ENCODE measurements around the gene PDZRN4. TPM values are rescaled to one million over a fixed set of nuclear protein-coding genes. Genes with fewer than 3 reads are reported as not detected.
A peak's percentile ranks its signal among the peaks of the same experiment; 100 is the strongest.

Gene PDZRN4
- total and polyA plus RNA-seq, 2 experiments from 2014 or later, result 0.90 TPM; not detected in 1

DNA sequence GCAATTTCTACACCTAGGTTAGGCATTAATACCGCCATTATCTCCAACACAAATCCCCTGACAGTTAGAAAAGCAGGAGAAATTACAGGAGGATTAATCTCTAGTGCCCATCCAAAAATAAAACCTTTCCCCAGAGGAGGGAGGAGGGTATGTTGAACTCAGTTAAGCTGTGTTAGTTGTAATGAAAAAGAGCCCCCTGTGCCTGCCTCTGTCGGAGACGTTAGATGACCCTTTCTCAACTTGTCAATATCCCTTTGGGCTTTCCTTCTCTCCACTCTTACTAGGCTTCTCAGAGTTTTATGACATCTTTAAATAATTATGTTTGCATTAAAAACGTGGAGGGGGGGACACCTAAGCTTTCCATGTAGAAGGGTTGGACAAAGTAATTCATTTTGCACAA, 278.2 kb downstream of the PDZRN4 start:
- H3F3A ChIP-seq (replicated peaks; ENCODE audit: low read depth), result no peaks in the 10 kb centered on the region
- peak overlapping the region; percentile 33 for H3K4me2 ChIP-seq
- no peaks in the 10 kb centered on the region for H3K9me2 ChIP-seq (ENCODE audit: insufficient read depth)
- H3K4me1 ChIP-seq (ENCODE audit: insufficient read depth), result peaks cover 23% of the 10 kb centered on the region
- no peak overlapping the region; the same call in 1 of the 2 replicates for H3K27ac Mint-ChIP-seq
- no peaks in the 10 kb centered on the region for H3K9me3 Mint-ChIP-seq
- TF ChIP-seq JUNB (IDR thresholded peaks at IDR 0.05; ENCODE audit: unreplicated experiment) (no peak), EZH2phosphoT487 (IDR thresholded peaks at IDR 0.05; ENCODE audit: unreplicated experiment) (no peak), ZNF331 (CRISPR knock-in tag; IDR thresholded peaks at IDR 0.05; ENCODE audit: low read depth) (no peak), ZNF114 (CRISPR knock-in tag; IDR thresholded peaks at IDR 0.05) (no peak), NANOG (IDR thresholded peaks at IDR 0.05; ENCODE audit: borderline replicate concordance) (no peak), POLR2AphosphoS5 (IDR thresholded peaks at IDR 0.05; ENCODE audit: low read depth) (no peak), CREB1 (CRISPR knock-in tag; IDR thresholded peaks at IDR 0.05; ENCODE audit: low read depth) (no peak)
- TF ChIP-seq, protein P1, sequence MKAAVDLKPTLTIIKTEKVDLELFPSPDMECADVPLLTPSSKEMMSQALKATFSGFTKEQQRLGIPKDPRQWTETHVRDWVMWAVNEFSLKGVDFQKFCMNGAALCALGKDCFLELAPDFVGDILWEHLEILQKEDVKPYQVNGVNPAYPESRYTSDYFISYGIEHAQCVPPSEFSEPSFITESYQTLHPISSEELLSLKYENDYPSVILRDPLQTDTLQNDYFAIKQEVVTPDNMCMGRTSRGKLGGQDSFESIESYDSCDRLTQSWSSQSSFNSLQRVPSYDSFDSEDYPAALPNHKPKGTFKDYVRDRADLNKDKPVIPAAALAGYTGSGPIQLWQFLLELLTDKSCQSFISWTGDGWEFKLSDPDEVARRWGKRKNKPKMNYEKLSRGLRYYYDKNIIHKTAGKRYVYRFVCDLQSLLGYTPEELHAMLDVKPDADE (IDR thresholded peaks at IDR 0.05), result no peak
- TF ChIP-seq, protein P2, sequence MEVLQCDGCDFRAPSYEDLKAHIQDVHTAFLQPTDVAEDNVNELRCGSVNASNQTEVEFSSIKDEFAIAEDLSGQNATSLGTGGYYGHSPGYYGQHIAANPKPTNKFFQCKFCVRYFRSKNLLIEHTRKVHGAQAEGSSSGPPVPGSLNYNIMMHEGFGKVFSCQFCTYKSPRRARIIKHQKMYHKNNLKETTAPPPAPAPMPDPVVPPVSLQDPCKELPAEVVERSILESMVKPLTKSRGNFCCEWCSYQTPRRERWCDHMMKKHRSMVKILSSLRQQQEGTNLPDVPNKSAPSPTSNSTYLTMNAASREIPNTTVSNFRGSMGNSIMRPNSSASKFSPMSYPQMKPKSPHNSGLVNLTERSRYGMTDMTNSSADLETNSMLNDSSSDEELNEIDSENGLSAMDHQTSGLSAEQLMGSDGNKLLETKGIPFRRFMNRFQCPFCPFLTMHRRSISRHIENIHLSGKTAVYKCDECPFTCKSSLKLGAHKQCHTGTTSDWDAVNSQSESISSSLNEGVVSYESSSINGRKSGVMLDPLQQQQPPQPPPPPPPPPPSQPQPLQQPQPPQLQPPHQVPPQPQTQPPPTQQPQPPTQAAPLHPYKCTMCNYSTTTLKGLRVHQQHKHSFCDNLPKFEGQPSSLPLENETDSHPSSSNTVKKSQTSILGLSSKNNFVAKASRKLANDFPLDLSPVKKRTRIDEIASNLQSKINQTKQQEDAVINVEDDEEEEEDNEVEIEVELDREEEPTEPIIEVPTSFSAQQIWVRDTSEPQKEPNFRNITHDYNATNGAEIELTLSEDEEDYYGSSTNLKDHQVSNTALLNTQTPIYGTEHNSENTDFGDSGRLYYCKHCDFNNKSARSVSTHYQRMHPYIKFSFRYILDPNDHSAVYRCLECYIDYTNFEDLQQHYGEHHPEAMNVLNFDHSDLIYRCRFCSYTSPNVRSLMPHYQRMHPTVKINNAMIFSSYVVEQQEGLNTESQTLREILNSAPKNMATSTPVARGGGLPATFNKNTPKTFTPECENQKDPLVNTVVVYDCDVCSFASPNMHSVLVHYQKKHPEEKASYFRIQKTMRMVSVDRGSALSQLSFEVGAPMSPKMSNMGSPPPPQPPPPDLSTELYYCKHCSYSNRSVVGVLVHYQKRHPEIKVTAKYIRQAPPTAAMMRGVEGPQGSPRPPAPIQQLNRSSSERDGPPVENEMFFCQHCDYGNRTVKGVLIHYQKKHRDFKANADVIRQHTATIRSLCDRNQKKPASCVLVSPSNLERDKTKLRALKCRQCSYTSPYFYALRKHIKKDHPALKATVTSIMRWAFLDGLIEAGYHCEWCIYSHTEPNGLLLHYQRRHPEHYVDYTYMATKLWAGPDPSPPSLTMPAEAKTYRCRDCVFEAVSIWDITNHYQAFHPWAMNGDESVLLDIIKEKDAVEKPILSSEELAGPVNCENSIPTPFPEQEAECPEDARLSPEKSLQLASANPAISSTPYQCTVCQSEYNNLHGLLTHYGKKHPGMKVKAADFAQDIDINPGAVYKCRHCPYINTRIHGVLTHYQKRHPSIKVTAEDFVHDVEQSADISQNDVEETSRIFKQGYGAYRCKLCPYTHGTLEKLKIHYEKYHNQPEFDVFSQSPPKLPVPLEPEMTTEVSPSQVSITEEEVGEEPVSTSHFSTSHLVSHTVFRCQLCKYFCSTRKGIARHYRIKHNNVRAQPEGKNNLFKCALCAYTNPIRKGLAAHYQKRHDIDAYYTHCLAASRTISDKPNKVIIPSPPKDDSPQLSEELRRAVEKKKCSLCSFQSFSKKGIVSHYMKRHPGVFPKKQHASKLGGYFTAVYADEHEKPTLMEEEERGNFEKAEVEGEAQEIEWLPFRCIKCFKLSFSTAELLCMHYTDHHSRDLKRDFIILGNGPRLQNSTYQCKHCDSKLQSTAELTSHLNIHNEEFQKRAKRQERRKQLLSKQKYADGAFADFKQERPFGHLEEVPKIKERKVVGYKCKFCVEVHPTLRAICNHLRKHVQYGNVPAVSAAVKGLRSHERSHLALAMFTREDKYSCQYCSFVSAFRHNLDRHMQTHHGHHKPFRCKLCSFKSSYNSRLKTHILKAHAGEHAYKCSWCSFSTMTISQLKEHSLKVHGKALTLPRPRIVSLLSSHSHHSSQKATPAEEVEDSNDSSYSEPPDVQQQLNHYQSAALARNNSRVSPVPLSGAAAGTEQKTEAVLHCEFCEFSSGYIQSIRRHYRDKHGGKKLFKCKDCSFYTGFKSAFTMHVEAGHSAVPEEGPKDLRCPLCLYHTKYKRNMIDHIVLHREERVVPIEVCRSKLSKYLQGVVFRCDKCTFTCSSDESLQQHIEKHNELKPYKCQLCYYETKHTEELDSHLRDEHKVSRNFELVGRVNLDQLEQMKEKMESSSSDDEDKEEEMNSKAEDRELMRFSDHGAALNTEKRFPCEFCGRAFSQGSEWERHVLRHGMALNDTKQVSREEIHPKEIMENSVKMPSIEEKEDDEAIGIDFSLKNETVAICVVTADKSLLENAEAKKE (CRISPR knock-in tag; IDR thresholded peaks at IDR 0.05), result no peak
- H3K79me2 ChIP-seq (replicated peaks; ENCODE audit: insufficient read depth), result no peaks in the 10 kb centered on the region
- ATAC-seq (peak; percentile 76), DNase-seq (ENCODE audit: low spot score) (no peak)
- no peaks in the 10 kb centered on the region for H3K36me3 ChIP-seq (ENCODE audit: insufficient read depth)
- H3K4me1 Mint-ChIP-seq, result peaks cover 38% of the 10 kb centered on the region
- no peak overlapping the region for H3K4me3 Mint-ChIP-seq
- H3K27me3 ChIP-seq (ENCODE audit: insufficient read depth), result no peaks in the 10 kb centered on the region
- no peaks in the 10 kb centered on the region for H3K36me3 Mint-ChIP-seq (ENCODE audit: low read depth)
- 0 out of 2 replicates have a peak overlapping the region, but pooled peaks have one; percentile 7 for H3K27ac ChIP-seq (ENCODE audit: low read depth)
- no peak overlapping the region for H3K4me3 ChIP-seq
- H4K20me1 ChIP-seq (replicated peaks; ENCODE audit: insufficient read depth), result no peaks in the 10 kb centered on the region
- peak overlapping the region; percentile 45 for H2AFZ ChIP-seq
- H3K27me3 Mint-ChIP-seq (ENCODE audit: insufficient read depth, low read depth, poor library complexity), result peaks cover 5% of the 10 kb centered on the region
